ENCODE results near the gene CYP1A2.

GRCh38 chr15:74788042-74788682 is 39.5 kb downstream of the CYP1A2 start:
- no peak for TF ChIP-seq EGR1 (IDR thresholded peaks at IDR 0.05)
- TF ChIP-seq MAX (IDR thresholded peaks at IDR 0.05) = no peak
- TF ChIP-seq TEAD4 (IDR thresholded peaks at IDR 0.05) = no peak
- no peak for TF ChIP-seq ZBTB7A (IDR thresholded peaks at IDR 0.05; ENCODE audit: low read depth)
- TF ChIP-seq CREB1 (IDR thresholded peaks at IDR 0.05; ENCODE audit: low read depth) = no peak
- no peak for TF ChIP-seq RAD21 (IDR thresholded peaks at IDR 0.05; ENCODE audit: low read depth)
- TF ChIP-seq YY1 (IDR thresholded peaks at IDR 0.05; ENCODE audit: low read depth) = no peak
- no peak for TF ChIP-seq EP300 (IDR thresholded peaks at IDR 0.05; ENCODE audit: borderline replicate concordance)
- TF ChIP-seq TCF12 (IDR thresholded peaks at IDR 0.05; ENCODE audit: low read depth) = no peak
- no peak for TF ChIP-seq REST (IDR thresholded peaks at IDR 0.05; ENCODE audit: low read depth)
- no peak for TF ChIP-seq TAF1 (IDR thresholded peaks at IDR 0.05; ENCODE audit: low read depth)

All from Ishikawa (cell line).